Measurements from ENCODE around the gene TMEM95.

Gene TMEM95, protein sequence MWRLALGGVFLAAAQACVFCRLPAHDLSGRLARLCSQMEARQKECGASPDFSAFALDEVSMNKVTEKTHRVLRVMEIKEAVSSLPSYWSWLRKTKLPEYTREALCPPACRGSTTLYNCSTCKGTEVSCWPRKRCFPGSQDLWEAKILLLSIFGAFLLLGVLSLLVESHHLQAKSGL

GRCh38 chr17:7355053-7355452, at the start of gene TMEM95:
Gene TMEM95, plus strand, starts transcription at chr17:7355156. Its CDS starts 49 bp downstream, at chr17:7355205.
- no peak for DNase-seq (ENCODE audit: low spot score)

GRCh38 chr17:7306911-7307685, 47.9 kb upstream of the TMEM95 start, which contains the start of gene EIF5A:
Gene EIF5A, plus strand, starts transcription at chr17:7307628. Its CDS starts 2,008 bp downstream, at chr17:7309636.
- peak; percentile 100 for DNase-seq (ENCODE audit: low spot score)

DNA sequence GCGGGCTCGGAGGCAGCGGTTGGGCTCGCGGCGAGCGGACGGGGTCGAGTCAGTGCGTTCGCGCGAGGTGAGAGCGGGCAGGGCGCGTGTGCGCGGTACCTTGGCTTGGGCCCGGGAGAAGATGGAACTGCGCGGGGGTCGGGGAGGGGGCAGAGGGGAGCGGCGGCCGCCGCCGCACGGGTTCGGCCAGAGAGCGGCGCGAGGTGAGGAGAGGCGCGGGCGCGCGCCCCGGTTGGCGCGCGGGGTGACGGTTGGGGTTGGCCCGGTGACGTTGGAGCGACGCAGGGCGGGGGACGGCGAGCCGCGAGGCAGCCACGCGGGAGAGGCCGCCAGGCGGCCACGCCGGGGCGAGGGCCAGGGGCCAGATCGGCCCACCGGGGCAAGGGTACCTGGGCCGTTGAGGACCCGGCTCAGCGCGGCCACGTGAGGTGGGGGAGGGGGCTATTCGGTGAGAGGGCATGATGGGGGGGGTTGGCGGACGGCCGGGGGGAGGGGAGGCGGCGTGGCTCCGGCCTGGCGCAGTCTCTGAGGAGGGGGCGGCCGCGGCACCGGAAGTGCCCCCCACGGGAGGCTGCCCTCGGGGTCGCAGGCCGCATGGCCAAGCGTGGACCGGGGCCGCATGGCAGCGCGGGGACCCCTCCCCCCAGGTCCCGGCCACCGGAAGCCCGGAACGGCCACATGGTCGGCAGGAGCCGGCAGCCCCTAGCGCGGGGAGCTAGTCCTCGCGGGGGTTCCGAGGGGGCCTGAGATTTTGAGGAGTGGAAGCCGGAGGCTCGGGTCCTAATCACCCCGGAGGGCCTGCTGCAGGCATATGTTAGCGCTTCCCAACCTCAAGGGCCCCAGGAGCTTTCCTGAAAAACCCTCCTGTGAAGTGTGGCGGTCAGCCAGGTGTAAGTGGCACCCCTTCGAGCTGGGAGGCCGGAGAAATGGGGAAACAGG, 47.0 kb upstream of the TMEM95 start:
- peak; percentile 37 for DNase-seq (ENCODE audit: low spot score)

DNA sequence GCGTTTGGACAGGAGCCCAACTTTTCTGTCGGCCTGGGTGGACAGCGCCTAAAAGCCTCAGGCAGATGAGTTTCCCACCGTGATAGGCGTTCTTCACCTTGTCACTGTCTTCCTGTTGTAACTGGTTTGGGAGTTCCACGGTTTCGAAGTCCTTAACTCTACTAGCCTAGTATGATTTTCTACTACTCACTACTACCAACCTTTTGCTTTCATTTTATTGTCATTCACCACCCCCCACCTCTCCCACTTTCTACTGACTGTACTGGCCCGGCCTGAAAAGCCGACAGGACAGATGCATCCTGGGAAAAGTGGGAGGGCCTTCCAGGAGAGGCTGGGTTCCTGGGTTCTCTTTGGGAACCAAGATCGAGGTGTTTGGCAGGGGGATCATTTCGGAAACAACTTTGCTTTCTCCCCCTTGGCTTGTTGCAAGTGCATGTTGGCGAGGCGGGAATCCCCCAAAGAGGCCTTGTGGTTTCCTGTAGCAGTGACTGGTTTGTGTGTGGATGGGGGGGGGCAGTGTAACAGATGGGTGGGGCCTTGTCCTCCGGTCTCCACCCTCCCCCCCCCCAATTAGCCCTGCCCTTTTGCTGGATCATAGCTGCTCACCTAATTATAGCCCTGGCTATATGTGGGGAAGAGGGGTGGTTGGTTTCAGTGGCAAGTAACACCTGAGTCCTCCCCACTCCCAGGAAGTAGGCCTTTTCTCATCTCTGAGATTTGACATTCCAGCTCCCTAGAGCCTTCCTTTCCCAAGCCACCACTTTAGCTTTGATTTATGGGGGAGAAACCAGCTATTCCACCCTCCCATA, 46.1 kb upstream of the TMEM95 start:
- peak; percentile 82 for DNase-seq (ENCODE audit: low spot score)

- DNase-seq (ENCODE audit: low spot score): no peak
Measured at GRCh38 chr17:7309628-7310027, 45.3 kb upstream of the TMEM95 start.

GRCh38 chr17:7311110-7311705, 43.7 kb upstream of the TMEM95 start:
- no peak for DNase-seq (ENCODE audit: low spot score)

GRCh38 chr17:7312432-7313087, 42.4 kb upstream of the TMEM95 start:
- DNase-seq (ENCODE audit: low spot score): no peak

DNA sequence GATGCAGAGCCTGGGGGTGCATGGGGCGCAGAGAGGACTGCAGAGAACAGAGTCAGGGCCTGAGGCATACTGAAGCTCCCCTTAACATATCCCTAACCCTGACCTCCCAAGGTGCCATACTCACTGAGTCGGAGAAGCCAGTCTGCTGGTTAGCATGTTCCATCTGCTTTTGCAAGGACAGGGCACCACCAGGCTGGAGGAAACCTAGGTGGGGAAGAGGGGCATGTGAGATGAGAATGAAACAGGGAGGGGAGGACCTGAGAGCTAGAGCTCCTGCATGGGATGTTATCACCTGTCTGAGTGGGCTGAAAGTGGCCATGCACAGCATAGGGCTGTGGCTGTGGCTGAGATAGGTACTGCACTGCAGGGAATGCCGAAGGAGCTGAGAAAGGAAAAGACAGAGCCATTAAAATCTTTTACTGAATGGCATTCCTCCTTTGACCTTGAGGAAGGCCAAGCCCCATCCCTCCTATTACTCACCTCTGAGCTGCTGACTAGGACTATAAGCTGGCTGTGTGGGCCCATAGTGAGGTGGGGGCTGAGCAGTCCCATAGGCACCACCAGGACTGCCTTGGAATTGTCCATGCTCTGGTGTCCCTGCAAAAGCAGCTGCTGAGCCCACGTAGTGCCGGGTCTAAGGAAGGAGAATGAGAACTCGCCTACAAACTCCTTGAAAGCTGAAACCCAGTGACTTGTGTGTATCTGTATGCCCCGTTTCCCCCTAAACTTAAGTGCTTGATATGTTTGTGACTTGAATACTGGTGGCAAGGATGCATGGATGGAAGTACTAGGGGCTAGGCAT, 41.7 kb upstream of the TMEM95 start:
- peak; percentile 75 for DNase-seq (ENCODE audit: low spot score)

DNA sequence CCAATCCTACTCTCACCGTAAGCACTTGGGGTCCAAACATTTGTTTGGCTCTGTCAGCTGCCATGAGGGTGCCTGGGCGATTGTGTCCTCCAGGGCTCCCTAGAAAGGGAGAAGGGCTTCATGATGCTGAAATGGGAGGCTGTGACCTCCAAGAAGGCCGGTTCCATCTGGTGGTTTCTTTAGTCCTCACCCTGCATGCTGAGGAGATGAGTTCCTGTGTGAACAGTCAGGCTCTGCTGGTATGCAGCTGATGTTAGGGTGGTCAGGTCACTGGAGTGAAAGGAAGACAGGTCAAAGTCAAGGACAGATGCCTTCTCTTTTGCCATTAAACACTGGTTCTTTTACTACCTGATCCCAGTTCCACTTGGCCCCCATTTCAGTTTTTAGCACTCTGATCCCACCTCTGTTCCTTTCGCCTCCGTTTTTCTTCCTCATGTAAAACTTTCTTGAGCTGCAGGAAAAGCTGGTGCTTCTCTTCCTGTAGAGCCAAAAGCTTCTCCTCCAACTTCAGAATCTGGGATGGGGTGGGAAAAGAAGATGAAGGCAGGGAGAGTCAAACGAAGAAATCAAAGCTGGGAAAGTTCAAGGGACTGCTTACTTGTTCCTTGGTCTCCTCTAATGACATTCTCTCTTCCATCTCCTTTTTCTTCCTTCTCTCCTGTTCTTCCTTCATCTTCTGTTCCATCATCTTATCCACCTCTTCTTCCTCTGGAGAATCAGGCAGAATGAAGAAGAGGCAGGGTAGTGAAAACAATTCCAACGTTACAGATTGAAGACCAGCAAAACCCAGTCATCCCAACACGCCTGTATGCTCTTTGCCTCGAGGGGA, 40.9 kb upstream of the TMEM95 start:
- peak; percentile 73 for DNase-seq (ENCODE audit: low spot score)

GRCh38 chr17:7314719-7315569, 40.0 kb upstream of the TMEM95 start, which contains the start of gene GPS2:
Gene GPS2, minus strand, starts transcription at chr17:7315360. Its CDS starts 308 bp downstream, at chr17:7315052.
- peak; percentile 86 for DNase-seq (ENCODE audit: low spot score)

- peak; percentile 52 for DNase-seq (ENCODE audit: low spot score)
Measured at GRCh38 chr17:7315570-7316235, 39.3 kb upstream of the TMEM95 start.

DNA sequence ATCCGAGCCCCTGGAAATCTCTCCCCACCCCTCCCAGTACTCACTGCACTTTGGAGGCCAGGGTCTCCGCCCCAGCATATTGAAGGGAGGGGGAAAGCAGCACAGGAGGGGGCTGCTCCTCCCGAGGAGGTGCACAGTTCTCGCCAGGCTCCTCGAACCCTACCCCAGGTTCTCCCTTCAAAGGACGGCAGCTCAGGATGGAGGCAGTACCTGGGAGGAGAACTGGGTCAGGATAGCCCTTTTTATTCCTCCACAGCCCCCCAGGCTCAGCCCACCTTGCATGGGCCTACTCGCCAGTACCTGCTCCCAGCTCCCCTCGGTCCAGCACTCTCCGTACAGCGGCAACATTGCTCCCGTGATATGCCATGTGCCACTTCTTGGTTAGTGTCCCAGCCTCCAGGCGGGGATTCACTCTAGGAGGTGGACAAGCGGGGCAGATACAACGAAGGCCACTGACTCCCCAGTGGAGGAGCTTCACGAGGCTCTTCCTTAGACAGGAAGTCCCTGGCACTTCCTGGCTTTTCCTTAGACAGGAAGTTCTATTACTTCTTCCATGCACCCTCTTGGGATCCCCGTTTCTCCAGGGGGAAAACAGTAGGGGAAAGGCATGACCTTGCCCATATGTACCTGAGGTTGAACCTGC, 37.7 kb upstream of the TMEM95 start:
- no peak for DNase-seq (ENCODE audit: low spot score)

- DNase-seq (ENCODE audit: low spot score): no peak
Measured at GRCh38 chr17:7318121-7318860, 36.7 kb upstream of the TMEM95 start.

DNA sequence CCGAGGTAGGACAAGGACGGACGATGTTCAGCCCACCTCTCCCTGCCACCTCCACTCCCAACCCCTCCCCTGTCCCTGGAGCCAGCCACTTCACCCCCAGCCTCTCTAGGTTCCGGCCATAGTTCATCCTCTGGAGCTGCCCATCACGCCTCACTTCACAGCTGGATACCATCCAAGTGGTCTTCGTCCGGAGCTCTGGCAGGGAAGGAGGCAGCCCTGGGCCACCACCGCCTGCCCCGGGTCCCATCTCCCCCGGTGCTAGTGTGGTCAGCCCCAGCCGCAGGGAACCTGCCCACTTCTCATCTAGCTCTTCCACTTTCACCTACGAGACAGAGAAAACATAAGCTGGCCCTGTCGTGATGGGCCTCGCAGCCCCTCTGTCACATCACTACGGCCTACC, 33.5 kb upstream of the TMEM95 start:
- no peak for DNase-seq (ENCODE audit: low spot score)

DNA sequence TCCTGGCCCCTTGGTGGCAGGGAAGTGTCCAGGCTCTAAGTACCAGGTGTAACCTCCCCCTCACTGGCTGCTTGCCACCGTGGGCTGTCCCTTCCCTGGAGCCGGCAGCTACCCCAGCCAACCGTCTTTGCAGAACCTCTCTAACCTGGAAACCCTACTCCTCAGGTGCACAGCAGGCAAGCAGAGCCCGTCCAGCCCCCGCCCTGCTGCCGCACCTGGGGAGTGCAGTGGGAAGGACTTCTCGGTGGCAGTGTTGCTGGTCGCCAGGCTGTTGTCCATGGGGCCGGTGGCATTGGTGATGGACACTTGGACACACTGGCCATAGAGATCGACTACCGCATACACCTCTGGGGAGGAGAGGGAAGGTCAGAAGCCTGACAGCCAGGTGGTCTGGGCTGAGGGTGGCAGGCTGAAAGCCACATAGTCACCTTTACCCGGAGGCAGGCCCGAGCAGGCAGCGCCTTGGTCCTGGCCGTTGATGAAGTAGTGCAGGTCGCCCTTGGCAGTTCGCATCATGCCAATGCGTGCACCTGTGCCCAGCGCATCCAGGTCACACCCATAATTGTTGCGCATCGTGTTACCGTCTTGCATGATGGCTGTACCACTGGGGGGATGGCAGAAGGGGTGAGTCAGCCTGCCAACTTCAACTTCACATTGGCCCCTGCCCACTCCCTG, 32.3 kb upstream of the TMEM95 start:
- no peak for DNase-seq (ENCODE audit: low spot score)

Measured in RKO (cell line).